ENCODE data around the gene KANSL1L.

Gene KANSL1L

GRCh38 chr2:210038078-210038477 lies 133.1 kb downstream of the KANSL1L start:
- in situ Hi-C loops (cut with HindIII; ENCODE audit: low pct_unique_long_range_greater_than_20kb, low sequenced_read_pairs): no loop called here
- TF ChIP-seq JUND (IDR thresholded peaks at IDR 0.05; ENCODE audit: low read depth): no peak
- DNase-seq (ENCODE audit: low read depth in 1 of 2, low spot score in 1 of 2): no peak

GRCh38 chr2:210035679-210036078 lies 135.5 kb downstream of the KANSL1L start:
- DNase-seq (ENCODE audit: low read depth in 1 of 2, low spot score in 1 of 2): no peak
- TF ChIP-seq JUND (IDR thresholded peaks at IDR 0.05; ENCODE audit: low read depth): no peak
- in situ Hi-C loops (cut with HindIII; ENCODE audit: low pct_unique_long_range_greater_than_20kb, low sequenced_read_pairs): no loop called here

GRCh38 chr2:210034087-210034683 lies 137.0 kb downstream of the KANSL1L start:
- peak in 1 of 2 experiments; percentile 1 for DNase-seq (ENCODE audit: low read depth in 1 of 2, low spot score in 1 of 2)
- no peak for TF ChIP-seq JUND (IDR thresholded peaks at IDR 0.05; ENCODE audit: low read depth)
- in situ Hi-C loops (cut with HindIII; ENCODE audit: low pct_unique_long_range_greater_than_20kb, low sequenced_read_pairs): no loop called here

GRCh38 chr2:210028178-210028577 lies 143.0 kb downstream of the KANSL1L start:
- in situ Hi-C loops (cut with HindIII; ENCODE audit: low pct_unique_long_range_greater_than_20kb, low sequenced_read_pairs): no loop called here
- no peak for TF ChIP-seq JUND (IDR thresholded peaks at IDR 0.05; ENCODE audit: low read depth)
- DNase-seq (ENCODE audit: low read depth in 1 of 2, low spot score in 1 of 2): no peak

GRCh38 chr2:210027608-210028007 lies 143.6 kb downstream of the KANSL1L start:
- in situ Hi-C loops (cut with HindIII; ENCODE audit: low pct_unique_long_range_greater_than_20kb, low sequenced_read_pairs): no loop called here
- TF ChIP-seq JUND (IDR thresholded peaks at IDR 0.05; ENCODE audit: low read depth): no peak
- no peak for DNase-seq (ENCODE audit: low read depth in 1 of 2, low spot score in 1 of 2)

GRCh38 chr2:210022824-210023223 lies 148.4 kb downstream of the KANSL1L start:
- DNase-seq (ENCODE audit: low read depth in 1 of 2, low spot score in 1 of 2): no peak
- TF ChIP-seq JUND (IDR thresholded peaks at IDR 0.05; ENCODE audit: low read depth): no peak
- in situ Hi-C loops (cut with HindIII; ENCODE audit: low pct_unique_long_range_greater_than_20kb, low sequenced_read_pairs): no loop called here

- no peak for DNase-seq (ENCODE audit: low read depth in 1 of 2, low spot score in 1 of 2)
- no peak for TF ChIP-seq JUND (IDR thresholded peaks at IDR 0.05; ENCODE audit: low read depth)
- in situ Hi-C loops (cut with HindIII; ENCODE audit: low pct_unique_long_range_greater_than_20kb, low sequenced_read_pairs): no loop called here
These were observed 151.1 kb downstream of the KANSL1L start for GRCh38 chr2:210020138-210020537.

GRCh38 chr2:210009896-210010295 lies 161.3 kb downstream of the KANSL1L start:
- DNase-seq (ENCODE audit: low read depth in 1 of 2, low spot score in 1 of 2): no peak
- in situ Hi-C loops (cut with HindIII; ENCODE audit: low pct_unique_long_range_greater_than_20kb, low sequenced_read_pairs): no loop called here
- TF ChIP-seq JUND (IDR thresholded peaks at IDR 0.05; ENCODE audit: low read depth): no peak

- TF ChIP-seq JUND (IDR thresholded peaks at IDR 0.05; ENCODE audit: low read depth): no peak
- in situ Hi-C loops (cut with HindIII; ENCODE audit: low pct_unique_long_range_greater_than_20kb, low sequenced_read_pairs): no loop called here
- no peak for DNase-seq (ENCODE audit: low read depth in 1 of 2, low spot score in 1 of 2)
These were observed 162.1 kb downstream of the KANSL1L start for GRCh38 chr2:210009126-210009525.

GRCh38 chr2:210007895-210008294 lies 163.3 kb downstream of the KANSL1L start:
- in situ Hi-C loops (cut with HindIII; ENCODE audit: low pct_unique_long_range_greater_than_20kb, low sequenced_read_pairs): no loop called here
- DNase-seq (ENCODE audit: low read depth in 1 of 2, low spot score in 1 of 2): no peak
- TF ChIP-seq JUND (IDR thresholded peaks at IDR 0.05; ENCODE audit: low read depth): no peak

GRCh38 chr2:210004881-210005280 lies 166.3 kb downstream of the KANSL1L start:
- no peak for TF ChIP-seq JUND (IDR thresholded peaks at IDR 0.05; ENCODE audit: low read depth)
- DNase-seq (ENCODE audit: low read depth in 1 of 2, low spot score in 1 of 2): no peak
- in situ Hi-C loops (cut with HindIII; ENCODE audit: low pct_unique_long_range_greater_than_20kb, low sequenced_read_pairs): no loop called here

- TF ChIP-seq JUND (IDR thresholded peaks at IDR 0.05; ENCODE audit: low read depth): no peak
- no peak for DNase-seq (ENCODE audit: low read depth in 1 of 2, low spot score in 1 of 2)
- in situ Hi-C loops (cut with HindIII; ENCODE audit: low pct_unique_long_range_greater_than_20kb, low sequenced_read_pairs): no loop called here
These were observed 167.8 kb downstream of the KANSL1L start for GRCh38 chr2:210003359-210003758.

- TF ChIP-seq JUND (IDR thresholded peaks at IDR 0.05; ENCODE audit: low read depth): no peak
- DNase-seq (ENCODE audit: low read depth in 1 of 2, low spot score in 1 of 2): peak; percentile 60 to 93
- in situ Hi-C loops (cut with HindIII; ENCODE audit: low pct_unique_long_range_greater_than_20kb, low sequenced_read_pairs): no loop called here
These were observed 168.8 kb downstream of the KANSL1L start, which contains the start of gene RPE for GRCh38 chr2:210002158-210003157. RPE (plus strand) TSS chr2:210002638; CDS start chr2:210002662, 24 bp downstream.

All from T47D (cell line).